ENCODE data around the gene CAPS. TPM values are rescaled to one million over a fixed set of nuclear protein-coding genes. Genes with fewer than 3 reads are reported as not detected.

CAPS gene
- total and polyA plus RNA-seq, 10 donors = 14.7 to 61.8 (median 18.7) TPM

DNA sequence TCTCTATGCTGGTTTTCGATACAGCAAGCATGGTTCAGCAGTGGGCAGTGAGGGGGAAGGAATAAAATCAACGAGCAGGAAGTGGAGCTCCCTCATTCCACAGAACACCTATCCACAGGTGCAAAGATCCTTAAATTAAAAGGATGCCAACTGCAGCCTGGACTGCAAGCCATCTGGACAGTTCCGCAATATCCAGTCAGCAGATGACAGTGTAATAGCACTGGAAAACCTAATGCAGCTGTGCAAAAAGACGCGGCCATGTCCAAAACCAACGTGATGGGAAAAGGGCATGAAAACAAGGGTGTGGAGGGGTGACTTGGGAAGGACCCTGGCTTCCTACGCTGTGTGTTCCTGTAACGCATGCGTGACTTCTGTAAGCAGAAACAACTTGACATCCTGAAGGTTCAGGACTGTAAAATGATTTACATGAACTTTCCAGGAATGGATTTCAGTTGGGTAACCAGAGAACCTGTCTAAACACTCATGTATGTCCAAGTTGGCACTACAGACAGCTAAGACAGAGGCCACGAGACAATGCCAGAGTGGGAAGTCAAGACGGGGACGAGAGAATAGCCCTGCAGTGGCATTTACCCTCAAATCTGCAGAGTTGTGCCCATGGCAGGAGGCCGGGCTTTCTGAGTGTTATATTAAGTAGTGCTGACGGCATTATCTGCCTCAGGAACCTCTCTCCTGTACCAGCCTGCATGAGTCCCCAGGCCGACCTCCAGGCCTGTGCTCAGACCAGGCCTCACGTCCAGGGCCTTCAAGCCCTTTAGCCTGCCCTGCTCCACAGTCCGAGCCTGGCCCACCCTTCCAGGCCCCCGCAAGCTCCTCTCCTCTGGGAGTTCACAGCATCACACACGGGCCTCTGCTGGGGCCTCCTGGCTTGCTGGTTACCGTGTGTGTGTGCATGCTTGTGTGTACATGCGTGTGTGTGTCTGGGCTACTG lies 26.5 kb downstream of the CAPS start:
- TF ChIP-seq, protein P1, sequence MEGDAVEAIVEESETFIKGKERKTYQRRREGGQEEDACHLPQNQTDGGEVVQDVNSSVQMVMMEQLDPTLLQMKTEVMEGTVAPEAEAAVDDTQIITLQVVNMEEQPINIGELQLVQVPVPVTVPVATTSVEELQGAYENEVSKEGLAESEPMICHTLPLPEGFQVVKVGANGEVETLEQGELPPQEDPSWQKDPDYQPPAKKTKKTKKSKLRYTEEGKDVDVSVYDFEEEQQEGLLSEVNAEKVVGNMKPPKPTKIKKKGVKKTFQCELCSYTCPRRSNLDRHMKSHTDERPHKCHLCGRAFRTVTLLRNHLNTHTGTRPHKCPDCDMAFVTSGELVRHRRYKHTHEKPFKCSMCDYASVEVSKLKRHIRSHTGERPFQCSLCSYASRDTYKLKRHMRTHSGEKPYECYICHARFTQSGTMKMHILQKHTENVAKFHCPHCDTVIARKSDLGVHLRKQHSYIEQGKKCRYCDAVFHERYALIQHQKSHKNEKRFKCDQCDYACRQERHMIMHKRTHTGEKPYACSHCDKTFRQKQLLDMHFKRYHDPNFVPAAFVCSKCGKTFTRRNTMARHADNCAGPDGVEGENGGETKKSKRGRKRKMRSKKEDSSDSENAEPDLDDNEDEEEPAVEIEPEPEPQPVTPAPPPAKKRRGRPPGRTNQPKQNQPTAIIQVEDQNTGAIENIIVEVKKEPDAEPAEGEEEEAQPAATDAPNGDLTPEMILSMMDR (IDR thresholded peaks at IDR 0.05 in 8 of 11, conservative IDR thresholded peaks at IDR 0.05 in 3 of 11) = no peak
- peak in 1 of 3 donors; percentile 46 for TF ChIP-seq POLR2AphosphoS5 (IDR thresholded peaks at IDR 0.05)
- no peak for TF ChIP-seq POLR2A (IDR thresholded peaks at IDR 0.05)
- H3K4me1 ChIP-seq = peaks cover 2 to 27% (median 6%) of the 10 kb centered on the region in 6 donors
- intact Hi-C loops (cut with DNase I; ENCODE audit: low total_unique reads) = no loop called here
- H3K4me3 ChIP-seq = no peak overlapping the region
- no peak for DNase-seq
- no peaks in the 10 kb centered on the region for H3K9me3 ChIP-seq
- no peaks in the 10 kb centered on the region for H3K27me3 ChIP-seq (replicated peaks in 1 of 7)
- H3K27ac ChIP-seq = no peak overlapping the region
- whole genome bisulfite sequencing, 5 donors = 87 to 96% (median 94%) methylated on average over 17 to 21 of the region's 21 CpGs
- peaks cover 0 to 88% (median 40%) of the 10 kb centered on the region in 6 donors for H3K36me3 ChIP-seq

DNA sequence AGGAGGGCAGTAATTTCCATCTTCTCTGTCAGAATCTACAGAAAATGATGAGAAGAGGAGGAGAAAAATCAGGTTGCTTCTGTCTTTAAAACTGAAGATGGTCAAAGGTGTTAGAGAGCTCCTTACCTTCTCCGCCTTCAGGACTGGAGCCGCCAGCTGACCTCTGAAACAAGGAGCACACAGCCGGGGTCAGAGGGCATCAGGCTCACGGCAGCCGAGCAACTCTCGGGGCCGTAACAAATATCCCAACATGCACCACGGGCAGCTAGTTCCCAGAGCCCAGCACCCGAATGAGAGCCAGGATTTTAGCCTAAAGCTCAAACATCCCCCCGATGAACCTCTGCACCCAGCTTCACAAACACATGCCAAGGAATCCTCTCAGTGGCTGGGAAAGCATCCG lies 27.6 kb downstream of the CAPS start:
- Histone ChIP-seq H3K27ac (no peak overlapping the region), H3K27me3 (replicated peaks in 1 of 7) (no peaks in the 10 kb centered on the region), H3K36me3 (peaks cover 0 to 86% (median 35%) of the 10 kb centered on the region in 6 donors), H3K4me3 (no peak overlapping the region), H3K4me1 (peaks cover 0 to 29% (median 5%) of the 10 kb centered on the region in 6 donors), H3K9me3 (no peaks in the 10 kb centered on the region)
- intact Hi-C loops (cut with DNase I; ENCODE audit: low total_unique reads) = no loop called here
- WGBS, 5 donors = 87 to 96% (median 92%) methylated on average over 11 of the region's 11 CpGs
- no peak for DNase-seq
- no peak for TF ChIP-seq POLR2AphosphoS5 (IDR thresholded peaks at IDR 0.05)
- TF ChIP-seq POLR2A (IDR thresholded peaks at IDR 0.05) = no peak
- TF ChIP-seq, protein P1 (IDR thresholded peaks at IDR 0.05 in 8 of 11, conservative IDR thresholded peaks at IDR 0.05 in 3 of 11) = no peak

DNA sequence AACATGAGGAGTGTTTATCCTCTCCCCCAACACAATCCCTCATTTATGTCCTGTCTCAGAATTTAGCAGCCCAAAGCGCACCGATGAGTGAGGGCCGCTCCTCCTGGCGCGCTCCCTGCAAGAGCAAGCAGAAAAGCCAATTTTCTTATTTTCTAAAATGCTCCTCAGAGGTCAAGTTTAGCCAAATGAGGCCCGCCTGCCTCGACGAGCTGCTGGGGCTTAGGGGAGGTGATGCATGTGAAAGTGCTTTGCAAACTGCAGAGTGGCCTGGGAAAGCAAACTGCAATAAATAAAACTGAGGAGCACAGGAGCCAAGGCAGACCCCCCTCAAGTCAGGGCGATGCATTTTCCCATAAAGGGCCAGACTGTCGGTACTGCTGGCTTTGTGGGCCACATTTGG lies 29.0 kb downstream of the CAPS start:
- Histone ChIP-seq H3K9me3 (no peaks in the 10 kb centered on the region), H3K4me3 (no peak overlapping the region), H3K36me3 (peaks cover 0 to 72% (median 34%) of the 10 kb centered on the region in 6 donors), H3K4me1 (peaks cover under 1 to 42% (median 18%) of the 10 kb centered on the region in 6 donors), H3K27me3 (replicated peaks in 1 of 7) (no peaks in the 10 kb centered on the region), H3K27ac (no peak overlapping the region)
- WGBS, 5 donors = 90 to 93% (median 91%) methylated on average over 10 of the region's 10 CpGs
- intact Hi-C loops (cut with DNase I; ENCODE audit: low total_unique reads) = no loop called here
- DNase-seq = no peak
- TF ChIP-seq POLR2AphosphoS5 (IDR thresholded peaks at IDR 0.05) = no peak
- TF ChIP-seq, protein P1 (IDR thresholded peaks at IDR 0.05 in 8 of 11, conservative IDR thresholded peaks at IDR 0.05 in 3 of 11) = no peak
- TF ChIP-seq POLR2A (IDR thresholded peaks at IDR 0.05) = no peak

DNA sequence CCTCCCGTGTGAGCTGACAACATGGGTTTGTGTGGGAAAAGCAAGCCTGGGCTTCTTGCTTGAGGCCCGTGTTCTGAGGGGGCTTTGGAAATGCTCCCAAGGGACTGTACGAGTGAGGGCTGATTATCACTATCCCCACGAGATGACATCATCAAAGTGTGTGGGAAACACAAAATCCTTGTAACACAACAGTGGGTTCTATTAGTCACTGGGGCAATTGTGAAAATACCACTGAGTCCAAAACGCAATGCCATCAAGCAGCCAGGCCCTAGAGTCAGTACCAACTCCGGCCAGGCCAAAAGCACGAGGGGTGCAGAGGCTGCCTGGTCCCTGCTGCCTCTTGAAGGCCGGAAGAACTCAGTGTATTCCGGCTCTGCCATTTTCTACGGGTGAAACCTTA lies 29.6 kb downstream of the CAPS start:
- WGBS, 5 donors = 69 to 89% (median 79%) methylated on average over 9 to 10 of the region's 10 CpGs
- Histone ChIP-seq H3K9me3 (no peaks in the 10 kb centered on the region), H3K4me3 (no peak overlapping the region), H3K27ac (no peak overlapping the region), H3K4me1 (peaks cover 3 to 48% (median 24%) of the 10 kb centered on the region in 6 donors), H3K27me3 (replicated peaks in 1 of 7) (no peaks in the 10 kb centered on the region), H3K36me3 (peaks cover 0 to 70% (median 32%) of the 10 kb centered on the region in 6 donors)
- TF ChIP-seq, protein P1 (IDR thresholded peaks at IDR 0.05 in 8 of 11, conservative IDR thresholded peaks at IDR 0.05 in 3 of 11) = no peak
- TF ChIP-seq POLR2A (IDR thresholded peaks at IDR 0.05) (no peak), POLR2AphosphoS5 (IDR thresholded peaks at IDR 0.05) (no peak)
- intact Hi-C loops (cut with DNase I; ENCODE audit: low total_unique reads) = no loop called here
- no peak for DNase-seq
